ENCODE results near the gene SHMT1. TPM values are rescaled to one million over a fixed set of nuclear protein-coding genes. Genes with fewer than 3 reads are reported as not detected.
"Not testable (repeated sequence)": the region's sequence is repeated elsewhere in the genome, so short reads cannot be mapped to it uniquely, and the experiment has no call there.

SHMT1 gene
- total RNA-seq: 10 to 100 TPM; 17.4 to 30.6 (median 24.0) TPM

DNA sequence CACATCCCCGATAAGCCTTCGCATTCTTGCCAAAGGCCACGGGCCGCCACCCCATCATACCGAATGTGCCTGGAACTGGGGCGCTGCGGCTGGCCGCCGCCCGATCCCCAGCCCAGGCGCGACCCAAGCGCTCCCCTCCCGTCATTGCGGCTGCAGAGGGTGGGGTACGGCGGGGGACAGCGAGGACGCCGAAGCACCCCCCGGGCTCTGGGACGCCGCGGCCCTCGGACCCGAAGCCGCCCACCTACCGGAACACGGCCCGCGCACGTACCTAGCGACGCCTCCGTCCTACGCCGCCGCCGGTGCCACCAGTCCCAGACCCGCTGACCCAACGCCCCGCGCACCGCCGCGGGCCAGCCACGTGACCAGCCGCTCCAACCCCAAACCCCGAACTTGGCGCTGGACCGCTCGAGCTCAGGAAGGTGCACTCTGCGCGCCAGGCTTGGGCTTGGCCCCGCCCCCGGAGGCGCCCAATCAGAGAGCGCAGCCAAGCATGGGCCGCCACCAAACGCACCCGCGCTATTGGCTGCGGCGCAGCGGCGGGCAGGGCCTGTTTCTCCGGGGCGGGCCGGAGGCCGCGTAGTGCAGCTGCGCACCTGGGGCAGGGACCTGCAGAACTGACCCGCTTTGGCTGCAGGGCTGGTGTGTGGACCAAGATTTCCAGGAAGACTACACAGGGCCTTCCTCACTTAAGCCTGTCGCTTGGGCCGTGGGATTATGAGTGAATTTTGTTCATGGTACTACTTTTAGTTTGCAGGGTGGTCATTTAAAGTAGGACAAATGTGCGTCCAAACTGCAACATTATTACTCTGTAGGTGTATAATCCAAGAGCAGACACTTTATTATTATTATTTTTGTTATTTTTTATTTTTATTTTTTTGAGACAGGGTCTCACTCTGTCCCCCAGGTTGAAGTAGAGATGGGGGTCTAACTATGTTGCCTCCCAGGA lies at the start of gene SHMT1:
TSS of gene SHMT1 (minus strand) at position 450 of the 949 bp plus-strand sequence. CDS start 7,569 bp downstream, outside the sequence.
- TF ChIP-seq POLR2A (IDR thresholded peaks at IDR 0.05; ENCODE audit: low read depth): no peak
- TF ChIP-seq EP300 (IDR thresholded peaks at IDR 0.05): no peak
- peak; percentile 85 to 90 for TF ChIP-seq POLR2AphosphoS5 (IDR thresholded peaks at IDR 0.05)
- peak in 1 of 3 experiments; percentile 3 for TF ChIP-seq CTCF (IDR thresholded peaks at IDR 0.05)
- H3K36me3 ChIP-seq: peaks cover 0 to 22% (median 6%) of the 10 kb centered on the region in 4 donors
- no peaks in the 10 kb centered on the region for H3K9me3 ChIP-seq
- H3K4me1 ChIP-seq: peaks cover 15 to 30% (median 23%) of the 10 kb centered on the region in 4 donors
- peak within 1 kb of the TSS; percentile 81 to 99 (median 88) for H3K4me3 ChIP-seq
- peak within 1 kb of the TSS; percentile 79 to 89 (median 84) for H3K27ac ChIP-seq (replicated peaks in 1 of 4)
- DNase-seq (ENCODE audit: extremely low spot score): peak; percentile 98
- H3K27me3 ChIP-seq: no peaks in the 10 kb centered on the region
- intact Hi-C loops (cut with DNase I): loop anchor here (2.0 kb wide), 1 partner anchor 47 kb away; no protein-coding TSS in a partner anchor
- under 1% methylated on average over 45 of the region's 76 CpGs for WGBS

GRCh38 chr17:18412001-18412538 lies 48.7 kb upstream of the SHMT1 start:
- H3K9me3 ChIP-seq; intact Hi-C loops (cut with DNase I); H3K27me3 ChIP-seq; DNase-seq (ENCODE audit: extremely low spot score); H3K36me3 ChIP-seq; H3K4me1 ChIP-seq: not testable (repeated sequence)
- WGBS: no CpG with 5 or more reads among the region's 32 CpGs
- Histone ChIP-seq H3K27ac (replicated peaks in 1 of 4) (peak overlapping the region in 3 of 4 donors; percentile 83 to 84 (median 84)), H3K4me3 (peak overlapping the region; percentile 52 to 61 (median 54))

DNA sequence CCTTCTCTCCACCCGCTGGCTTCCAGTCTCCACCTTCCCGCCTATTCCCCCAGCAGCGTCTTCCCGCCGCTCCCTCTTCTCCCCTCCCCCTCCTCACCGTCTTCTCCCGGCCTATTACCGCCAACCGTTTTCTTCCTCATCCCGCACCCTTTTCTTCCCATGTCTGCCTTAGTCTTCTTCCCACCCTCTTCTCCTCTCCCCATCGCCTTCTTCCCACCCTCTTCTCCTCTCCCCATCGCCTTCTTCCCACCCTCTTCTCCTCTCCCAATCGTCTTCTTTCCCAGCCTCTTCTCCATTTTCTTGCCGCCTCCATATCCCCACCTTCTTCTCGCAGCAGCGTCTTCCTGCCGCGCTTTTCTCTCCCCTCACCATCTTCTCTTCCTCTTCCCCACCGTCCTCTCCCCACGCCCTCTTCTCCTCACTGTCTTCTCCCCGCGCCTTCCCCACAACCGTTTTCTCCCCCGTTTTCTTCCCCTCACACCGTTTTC lies 48.1 kb upstream of the SHMT1 start:
- intact Hi-C loops (cut with DNase I); DNase-seq (ENCODE audit: extremely low spot score): not testable (repeated sequence)

DNA sequence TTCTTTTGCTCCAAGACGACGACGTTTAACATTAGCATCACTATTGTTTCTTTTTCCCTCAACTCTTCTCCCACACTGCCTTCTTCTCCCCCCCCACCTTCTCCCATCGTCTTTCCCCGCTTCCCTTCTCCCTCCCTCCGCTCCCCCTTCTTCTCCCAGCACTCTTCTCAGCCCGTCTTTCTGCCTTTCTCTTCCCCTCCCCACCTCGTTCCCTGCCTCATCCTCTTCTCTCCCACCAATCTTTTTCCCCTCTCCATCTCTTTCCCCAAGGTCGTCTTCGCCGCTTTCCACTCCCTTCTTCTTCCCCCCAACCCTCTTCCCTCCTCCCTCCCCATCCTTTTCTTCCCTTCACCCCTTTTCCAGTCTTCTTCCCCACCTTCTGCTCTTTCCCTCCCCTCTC lies 47.4 kb upstream of the SHMT1 start:
- intact Hi-C loops (cut with DNase I); H3K9me3 ChIP-seq; H3K36me3 ChIP-seq; H3K4me1 ChIP-seq; H3K27me3 ChIP-seq; DNase-seq (ENCODE audit: extremely low spot score): not testable (repeated sequence)
- peak overlapping the region; percentile 52 to 61 (median 54) for H3K4me3 ChIP-seq
- peak overlapping the region in 3 of 4 donors; percentile 83 to 84 (median 84) for H3K27ac ChIP-seq (replicated peaks in 1 of 4)
- WGBS: 13% methylated on average over 11 of the region's 11 CpGs

More for the DNA sequence above, 48.1 kb upstream of the SHMT1 start:
- Histone ChIP-seq H3K27ac (replicated peaks in 1 of 4) (peak overlapping the region; percentile 80 to 84 (median 84)), H3K4me3 (peak overlapping the region; percentile 52 to 61 (median 54))
- H3K36me3 ChIP-seq, H3K27me3 ChIP-seq, H3K9me3 ChIP-seq, H3K4me1 ChIP-seq: not testable (repeated sequence)
- 1% methylated on average over 25 of the region's 25 CpGs for WGBS

- DNase-seq (ENCODE audit: extremely low spot score); intact Hi-C loops (cut with DNase I); H3K36me3 ChIP-seq; H3K9me3 ChIP-seq; H3K27me3 ChIP-seq; H3K27ac ChIP-seq (replicated peaks in 1 of 4); H3K4me3 ChIP-seq; H3K4me1 ChIP-seq: not testable (repeated sequence)
- WGBS: 22% methylated on average over 6 of the region's 6 CpGs
Observed at GRCh38 chr17:18409321-18409720, 46.0 kb upstream of the SHMT1 start.

- H3K4me3 ChIP-seq; H3K36me3 ChIP-seq; H3K27me3 ChIP-seq; H3K27ac ChIP-seq (replicated peaks in 1 of 4); intact Hi-C loops (cut with DNase I); DNase-seq (ENCODE audit: extremely low spot score); H3K4me1 ChIP-seq; H3K9me3 ChIP-seq: not testable (repeated sequence)
- 28% methylated on average over 3 of the region's 3 CpGs for WGBS
Observed at GRCh38 chr17:18408906-18409305, 45.6 kb upstream of the SHMT1 start.

DNA sequence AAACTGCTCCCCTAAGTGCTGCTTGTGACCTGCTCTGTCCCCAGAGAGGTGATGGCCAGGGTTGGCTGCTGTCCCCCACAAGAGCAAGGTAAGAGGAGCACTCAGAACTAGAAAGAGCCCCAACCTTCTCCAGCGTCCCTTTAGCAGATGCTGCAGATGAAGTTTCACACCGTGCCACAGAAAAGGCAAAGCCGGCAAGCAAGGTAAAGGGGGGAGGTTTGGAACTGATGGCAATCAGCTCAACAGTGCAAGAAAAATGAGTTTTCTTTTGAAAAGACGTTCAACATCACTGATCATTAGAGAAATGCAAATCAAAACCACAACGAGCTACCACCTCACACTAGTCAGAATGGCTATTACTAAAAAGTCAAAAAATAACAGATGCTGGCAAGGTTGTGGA lies 40.3 kb upstream of the SHMT1 start:
- H3K4me3 ChIP-seq; DNase-seq (ENCODE audit: extremely low spot score); intact Hi-C loops (cut with DNase I); H3K9me3 ChIP-seq; H3K36me3 ChIP-seq; H3K27ac ChIP-seq (replicated peaks in 1 of 4); H3K4me1 ChIP-seq; H3K27me3 ChIP-seq: not testable (repeated sequence)
- WGBS: no CpG with 5 or more reads among the region's 5 CpGs

DNA sequence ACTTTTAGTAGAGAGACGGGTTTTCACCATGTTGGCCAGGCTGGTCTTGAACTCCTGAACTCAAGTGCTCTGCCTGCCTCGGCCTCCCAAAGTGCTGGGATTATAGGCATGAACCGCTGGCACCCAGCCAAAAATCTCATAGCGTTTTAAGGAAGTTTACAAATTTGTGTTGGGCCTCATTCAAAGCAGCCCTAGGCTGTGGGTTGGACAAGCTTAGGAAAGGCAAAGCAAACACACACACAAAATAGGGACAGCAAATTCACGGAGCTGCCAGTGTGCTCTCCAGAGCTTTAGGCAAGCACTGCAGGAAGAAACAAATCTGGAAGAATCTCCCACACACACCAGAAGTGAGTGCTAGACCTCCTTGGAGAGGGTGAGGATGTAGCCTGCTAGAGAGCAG lies 39.8 kb upstream of the SHMT1 start:
- H3K36me3 ChIP-seq; H3K4me3 ChIP-seq; H3K27me3 ChIP-seq; intact Hi-C loops (cut with DNase I); H3K27ac ChIP-seq (replicated peaks in 1 of 4); H3K4me1 ChIP-seq; H3K9me3 ChIP-seq; DNase-seq (ENCODE audit: extremely low spot score): not testable (repeated sequence)
- WGBS: 0% methylated on average over 3 of the region's 5 CpGs

DNA sequence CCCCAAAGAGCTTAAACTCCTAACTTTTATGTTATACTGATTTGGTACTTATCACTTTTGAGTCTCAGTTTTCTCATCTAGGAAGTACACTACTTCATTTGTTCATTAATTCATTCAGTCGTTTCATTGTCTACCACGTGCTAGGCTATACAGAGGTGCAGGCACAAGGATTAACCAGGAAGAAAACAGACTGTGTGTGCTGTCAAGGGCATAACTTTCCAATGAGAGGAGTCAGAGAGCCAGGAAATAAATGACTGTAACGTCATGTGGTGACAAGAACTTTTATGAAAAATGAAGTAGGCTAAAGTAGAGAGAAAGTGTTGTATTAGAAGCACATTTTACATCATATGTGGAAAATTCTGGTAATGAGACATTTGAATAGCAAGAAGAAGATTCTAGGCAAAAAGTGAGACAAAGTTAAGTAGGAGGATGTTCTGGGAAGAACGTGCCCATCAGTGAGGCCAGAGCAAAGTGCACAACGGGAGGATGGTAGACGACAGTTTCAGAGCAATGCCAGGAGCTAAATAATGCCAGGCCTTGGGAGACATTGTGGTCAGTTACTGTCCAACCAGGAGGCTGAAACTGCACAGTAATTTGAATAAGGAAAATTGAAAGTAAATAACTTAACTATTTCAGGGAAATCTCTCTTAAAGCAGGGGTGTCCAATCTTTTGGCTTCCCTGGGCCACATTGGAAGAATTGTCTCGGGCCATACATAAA lies 38.7 kb upstream of the SHMT1 start:
- H3K27ac ChIP-seq (replicated peaks in 1 of 4); H3K27me3 ChIP-seq; DNase-seq (ENCODE audit: extremely low spot score); H3K9me3 ChIP-seq; H3K4me3 ChIP-seq; intact Hi-C loops (cut with DNase I); H3K36me3 ChIP-seq; H3K4me1 ChIP-seq: not testable (repeated sequence)
- 69% methylated on average over 7 of the region's 7 CpGs for WGBS

- DNase-seq (ENCODE audit: extremely low spot score); H3K27ac ChIP-seq (replicated peaks in 1 of 4); H3K9me3 ChIP-seq; H3K36me3 ChIP-seq; H3K4me1 ChIP-seq; H3K27me3 ChIP-seq; H3K4me3 ChIP-seq; intact Hi-C loops (cut with DNase I): not testable (repeated sequence)
- 100% methylated on average over 1 of the region's 10 CpGs for WGBS
Observed at GRCh38 chr17:18388728-18389127, 25.4 kb upstream of the SHMT1 start.

Data from esophagus muscularis mucosa (tissue), 4 donors.